Measurements from ENCODE around the gene NREP. TPM values are rescaled to one million over a fixed set of nuclear protein-coding genes. Genes with fewer than 3 reads are reported as not detected.

NREP gene
- total and polyA plus RNA-seq, 10 of the 15 experiments (the other 5 are each of a cell fraction or from before 2014, with no cell fraction given): 20.6 to 117 (median 32.2) TPM

DNA sequence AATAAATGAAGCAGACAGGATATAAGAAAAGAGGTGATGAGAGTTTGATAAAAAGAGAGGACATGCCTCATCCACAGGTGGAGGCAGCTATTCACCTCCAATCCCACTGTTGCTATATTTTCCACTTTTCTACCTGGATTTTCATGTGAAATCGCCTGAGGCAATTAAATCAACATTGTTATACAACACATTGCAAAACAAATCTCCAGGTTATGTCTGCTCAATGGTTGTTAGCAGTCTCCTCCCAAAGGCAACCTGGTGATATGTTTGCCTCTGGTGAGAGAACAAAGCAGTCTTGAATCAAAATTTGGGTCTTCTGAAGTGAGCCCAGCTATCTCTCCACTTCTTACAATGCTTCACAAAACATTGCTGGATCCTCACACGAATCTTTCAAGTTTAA lies 30.0 kb downstream of the NREP start:
- no peaks in the 10 kb centered on the region for H3K27me3 ChIP-seq (replicated peaks in 1 of 2; ENCODE audit: control insufficient read depth in 2 of 2, insufficient read depth in 2 of 2, low read length in 1 of 2)
- H3K4me3 ChIP-seq: no peak overlapping the region
- in situ Hi-C loops (cut with MboI) (no loop called here), intact Hi-C loops (cut with micrococcal nuclease; ENCODE audit: unreplicated experiment) (no loop called here)
- TF ChIP-seq ZNF274 (IDR thresholded peaks at IDR 0.05; ENCODE audit: insufficient read depth, insufficient read length) (no peak), KAT2A (conservative IDR thresholded peaks at IDR 0.05; ENCODE audit: control insufficient read depth, low read depth, low read length) (no peak), LARP7 (IDR thresholded peaks at IDR 0.05) (no peak), BMI1 (IDR thresholded peaks at IDR 0.05; ENCODE audit: borderline replicate concordance) (no peak), SPI1 (IDR thresholded peaks at IDR 0.05; ENCODE audit: borderline replicate concordance, insufficient read depth, low read depth, low read length) (no peak)
- TF ChIP-seq, protein P1, sequence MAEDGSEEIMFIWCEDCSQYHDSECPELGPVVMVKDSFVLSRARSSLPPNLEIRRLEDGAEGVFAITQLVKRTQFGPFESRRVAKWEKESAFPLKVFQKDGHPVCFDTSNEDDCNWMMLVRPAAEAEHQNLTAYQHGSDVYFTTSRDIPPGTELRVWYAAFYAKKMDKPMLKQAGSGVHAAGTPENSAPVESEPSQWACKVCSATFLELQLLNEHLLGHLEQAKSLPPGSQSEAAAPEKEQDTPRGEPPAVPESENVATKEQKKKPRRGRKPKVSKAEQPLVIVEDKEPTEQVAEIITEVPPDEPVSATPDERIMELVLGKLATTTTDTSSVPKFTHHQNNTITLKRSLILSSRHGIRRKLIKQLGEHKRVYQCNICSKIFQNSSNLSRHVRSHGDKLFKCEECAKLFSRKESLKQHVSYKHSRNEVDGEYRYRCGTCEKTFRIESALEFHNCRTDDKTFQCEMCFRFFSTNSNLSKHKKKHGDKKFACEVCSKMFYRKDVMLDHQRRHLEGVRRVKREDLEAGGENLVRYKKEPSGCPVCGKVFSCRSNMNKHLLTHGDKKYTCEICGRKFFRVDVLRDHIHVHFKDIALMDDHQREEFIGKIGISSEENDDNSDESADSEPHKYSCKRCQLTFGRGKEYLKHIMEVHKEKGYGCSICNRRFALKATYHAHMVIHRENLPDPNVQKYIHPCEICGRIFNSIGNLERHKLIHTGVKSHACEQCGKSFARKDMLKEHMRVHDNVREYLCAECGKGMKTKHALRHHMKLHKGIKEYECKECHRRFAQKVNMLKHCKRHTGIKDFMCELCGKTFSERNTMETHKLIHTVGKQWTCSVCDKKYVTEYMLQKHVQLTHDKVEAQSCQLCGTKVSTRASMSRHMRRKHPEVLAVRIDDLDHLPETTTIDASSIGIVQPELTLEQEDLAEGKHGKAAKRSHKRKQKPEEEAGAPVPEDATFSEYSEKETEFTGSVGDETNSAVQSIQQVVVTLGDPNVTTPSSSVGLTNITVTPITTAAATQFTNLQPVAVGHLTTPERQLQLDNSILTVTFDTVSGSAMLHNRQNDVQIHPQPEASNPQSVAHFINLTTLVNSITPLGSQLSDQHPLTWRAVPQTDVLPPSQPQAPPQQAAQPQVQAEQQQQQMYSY (CRISPR knock-in tag; IDR thresholded peaks at IDR 0.05): no peak
- TF ChIP-seq, protein P2, sequence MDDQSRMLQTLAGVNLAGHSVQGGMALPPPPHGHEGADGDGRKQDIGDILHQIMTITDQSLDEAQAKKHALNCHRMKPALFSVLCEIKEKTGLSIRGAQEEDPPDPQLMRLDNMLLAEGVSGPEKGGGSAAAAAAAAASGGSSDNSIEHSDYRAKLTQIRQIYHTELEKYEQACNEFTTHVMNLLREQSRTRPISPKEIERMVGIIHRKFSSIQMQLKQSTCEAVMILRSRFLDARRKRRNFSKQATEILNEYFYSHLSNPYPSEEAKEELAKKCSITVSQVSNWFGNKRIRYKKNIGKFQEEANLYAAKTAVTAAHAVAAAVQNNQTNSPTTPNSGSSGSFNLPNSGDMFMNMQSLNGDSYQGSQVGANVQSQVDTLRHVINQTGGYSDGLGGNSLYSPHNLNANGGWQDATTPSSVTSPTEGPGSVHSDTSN (IDR thresholded peaks at IDR 0.05; ENCODE audit: insufficient replicate concordance, low read depth, low read length): no peak
- TF ChIP-seq, protein P3, sequence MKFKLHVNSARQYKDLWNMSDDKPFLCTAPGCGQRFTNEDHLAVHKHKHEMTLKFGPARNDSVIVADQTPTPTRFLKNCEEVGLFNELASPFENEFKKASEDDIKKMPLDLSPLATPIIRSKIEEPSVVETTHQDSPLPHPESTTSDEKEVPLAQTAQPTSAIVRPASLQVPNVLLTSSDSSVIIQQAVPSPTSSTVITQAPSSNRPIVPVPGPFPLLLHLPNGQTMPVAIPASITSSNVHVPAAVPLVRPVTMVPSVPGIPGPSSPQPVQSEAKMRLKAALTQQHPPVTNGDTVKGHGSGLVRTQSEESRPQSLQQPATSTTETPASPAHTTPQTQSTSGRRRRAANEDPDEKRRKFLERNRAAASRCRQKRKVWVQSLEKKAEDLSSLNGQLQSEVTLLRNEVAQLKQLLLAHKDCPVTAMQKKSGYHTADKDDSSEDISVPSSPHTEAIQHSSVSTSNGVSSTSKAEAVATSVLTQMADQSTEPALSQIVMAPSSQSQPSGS (IDR thresholded peaks at IDR 0.05; ENCODE audit: low read length): no peak
- TF ChIP-seq, protein P4, sequence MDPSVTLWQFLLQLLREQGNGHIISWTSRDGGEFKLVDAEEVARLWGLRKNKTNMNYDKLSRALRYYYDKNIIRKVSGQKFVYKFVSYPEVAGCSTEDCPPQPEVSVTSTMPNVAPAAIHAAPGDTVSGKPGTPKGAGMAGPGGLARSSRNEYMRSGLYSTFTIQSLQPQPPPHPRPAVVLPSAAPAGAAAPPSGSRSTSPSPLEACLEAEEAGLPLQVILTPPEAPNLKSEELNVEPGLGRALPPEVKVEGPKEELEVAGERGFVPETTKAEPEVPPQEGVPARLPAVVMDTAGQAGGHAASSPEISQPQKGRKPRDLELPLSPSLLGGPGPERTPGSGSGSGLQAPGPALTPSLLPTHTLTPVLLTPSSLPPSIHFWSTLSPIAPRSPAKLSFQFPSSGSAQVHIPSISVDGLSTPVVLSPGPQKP (IDR thresholded peaks at IDR 0.05; ENCODE audit: low read depth, low read length): no peak
- no peak overlapping the region for H3K9ac ChIP-seq (ENCODE audit: control insufficient read depth, insufficient read depth, low read length)
- H3K27ac ChIP-seq (ENCODE audit: control insufficient read depth, insufficient read depth): no peak overlapping the region
- no peak overlapping the region for H3K4me2 ChIP-seq (ENCODE audit: control insufficient read depth, insufficient read depth)
- no TSS peak for BruUV-seq (replicated peaks)
- 2% methylated on average over 2 of the region's 2 CpGs for WGBS (ENCODE audit: insufficient coverage, insufficient replicate concordance, low lambda C conversion rate, missing lambda C conversion rate)
- H3K9me3 ChIP-seq (replicated peaks; ENCODE audit: control insufficient read depth, insufficient read depth, low read length): no peaks in the 10 kb centered on the region
- RAD21 ChIA-PET (ENCODE audit: unreplicated experiment): no interaction called here
- no peaks in the 10 kb centered on the region for H3K4me1 ChIP-seq (ENCODE audit: control insufficient read depth, insufficient read depth, low read length)
- FAIRE-seq: no peak
- SMC1A ChIA-PET (ENCODE audit: uncharacterized antibody, unreplicated experiment): interaction anchor here (0.7 to 1.3 kb wide), 7 partner anchors 11 to 420 kb away, joined by 3 to 4 read pairs (median 3); no protein-coding TSS in a partner anchor
- H3K79me2 ChIP-seq (ENCODE audit: control insufficient read depth, insufficient read depth, low read length): no peaks in the 10 kb centered on the region
- POLR2A ChIA-PET: no interaction called here
- no peak for DNase-seq (ENCODE audit: low read depth, low spot score)
- no peak overlapping the region for H2AFZ ChIP-seq (ENCODE audit: control insufficient read depth, low read depth, low read length)
- CTCF ChIA-PET: interaction anchor here (1.2 to 2.0 kb wide), 3 partner anchors 21 to 176 kb away, joined by 3 to 5 read pairs (median 4); no protein-coding TSS in a partner anchor
- H4K20me1 ChIP-seq (ENCODE audit: control insufficient read depth, insufficient read depth): no peaks in the 10 kb centered on the region
- ATAC-seq: no peak
- H3K36me3 ChIP-seq (ENCODE audit: control insufficient read depth in 2 of 2, insufficient read depth in 2 of 2, low read length in 1 of 2): peaks cover 0 to 3% of the 10 kb centered on the region in 2 experiments; a peak in 1 of 4 replicates

Data from GM12878 (cell line).